SH-SY5Y (cell line): ENCODE measurements around the gene IL6ST.

Source experiments
- GATA2 ChIP-seq: IDR thresholded peaks from 2 replicates; pipeline ENCODE4 v1.6.1; 2011; ENCODE audit warnings: mild to moderate bottlenecking, low read depth, low read length
- GATA3 ChIP-seq: IDR thresholded peaks from 2 replicates; pipeline ENCODE4 v1.6.1; 2011; ENCODE audit warnings: low read depth, mild to moderate bottlenecking, low read length, moderate library complexity

DNA sequence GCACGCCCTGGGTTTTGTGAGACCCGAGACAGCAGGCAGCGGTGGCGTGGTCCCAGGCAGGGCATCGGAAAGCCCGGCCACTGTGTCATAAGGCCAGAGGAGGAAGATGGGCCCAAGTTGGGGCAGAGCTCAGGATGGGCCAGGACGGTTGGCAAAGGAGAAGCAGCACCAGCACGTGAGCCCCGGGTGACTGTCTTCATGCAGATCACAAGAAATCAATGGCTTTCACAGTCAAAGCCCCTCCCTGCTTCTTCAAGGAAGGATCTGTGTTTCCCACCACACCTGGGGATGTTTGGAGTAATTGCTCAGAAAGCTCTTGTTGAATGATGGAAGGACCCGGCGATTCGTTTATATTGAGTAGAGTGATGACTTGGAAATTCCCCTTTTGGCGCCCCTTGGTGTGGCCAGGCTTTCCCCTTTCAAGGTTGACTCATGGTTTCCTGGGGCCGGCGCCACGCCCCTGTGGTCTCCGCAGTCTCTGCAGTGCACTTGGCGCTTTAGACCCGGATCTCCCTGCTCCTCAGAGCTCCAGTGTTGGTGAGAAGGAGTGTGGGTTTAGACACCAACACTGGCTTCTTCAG lies 91.6 kb downstream of the IL6ST start:
- TF ChIP-seq GATA2 = no peak
- TF ChIP-seq GATA3 = no peak
